GM19193 (cell line): ENCODE data around the gene ALAD.

Experiments
- POLR2A ChIP-seq: IDR thresholded peaks from 4 replicates; pipeline ENCODE4 v1.6.1; 2011; ENCODE audit not compliant: insufficient read depth, insufficient read length; ENCODE audit errors: extremely low read depth

Gene ALAD

DNA sequence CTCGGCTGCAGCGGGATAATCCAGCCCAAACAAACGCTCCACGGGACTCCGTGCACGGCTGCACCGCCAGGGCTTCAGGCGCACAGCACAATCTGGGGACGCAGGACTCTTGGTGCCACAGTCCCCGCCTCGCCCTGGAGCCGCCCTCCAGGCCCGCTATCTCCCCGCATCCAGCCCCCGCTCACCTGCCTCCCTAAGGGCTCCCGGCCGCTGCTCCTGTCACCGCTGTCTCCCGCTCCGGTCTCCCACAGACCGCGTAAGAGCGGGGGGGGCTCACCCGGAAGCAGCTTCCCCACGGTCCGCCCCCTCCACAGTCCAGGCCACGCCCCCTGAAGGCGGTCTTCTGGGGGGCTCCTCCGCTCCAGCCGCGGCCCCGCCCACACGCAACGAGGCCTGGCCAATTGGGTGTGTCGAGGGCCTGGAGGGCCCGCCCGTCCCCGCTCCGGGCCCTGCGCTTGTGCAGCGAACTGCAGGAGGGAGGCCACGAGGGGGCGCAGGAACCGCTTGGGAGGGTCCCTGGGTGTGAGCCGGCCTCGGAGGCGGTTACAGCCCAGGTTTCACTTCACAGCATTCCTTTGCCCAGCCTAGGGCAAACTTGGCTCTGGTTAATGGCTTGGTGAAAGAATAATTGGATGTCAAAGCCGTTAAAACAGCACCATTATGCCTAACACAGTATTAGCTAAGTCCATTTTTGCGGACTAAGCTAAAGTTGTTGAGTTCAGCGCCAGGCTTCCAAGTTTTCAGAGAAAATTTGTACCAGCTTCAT, at the start of gene ALAD:
Gene ALAD (minus strand): TSS at position 258 of the 766 bp plus-strand sequence. CDS start 7,725 bp downstream, outside the sequence.
- peak; percentile 76 for TF ChIP-seq POLR2A

DNA sequence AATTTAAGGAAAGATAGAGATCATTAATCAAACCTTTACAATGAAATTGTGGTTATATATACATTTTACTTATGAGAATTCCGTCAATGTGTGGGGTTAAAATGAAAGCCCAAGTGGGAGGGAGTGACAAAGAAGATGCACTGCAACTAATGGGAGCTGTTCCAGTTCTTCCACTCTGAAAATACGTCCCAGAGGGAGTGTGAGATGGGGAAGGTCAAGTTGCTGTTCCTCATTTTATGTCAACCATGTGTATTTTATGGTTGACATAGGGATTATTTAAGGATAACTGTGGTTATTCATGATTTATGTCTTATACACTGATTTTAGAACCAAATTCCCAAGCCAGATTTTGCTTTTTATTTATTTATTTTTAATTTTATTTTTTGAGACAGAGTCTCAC, 48.3 kb upstream of the ALAD start:
- no peak for TF ChIP-seq POLR2A

- TF ChIP-seq POLR2A, result no peak
Measured at GRCh38 chr9:113446323-113446740, 45.2 kb upstream of the ALAD start.

DNA sequence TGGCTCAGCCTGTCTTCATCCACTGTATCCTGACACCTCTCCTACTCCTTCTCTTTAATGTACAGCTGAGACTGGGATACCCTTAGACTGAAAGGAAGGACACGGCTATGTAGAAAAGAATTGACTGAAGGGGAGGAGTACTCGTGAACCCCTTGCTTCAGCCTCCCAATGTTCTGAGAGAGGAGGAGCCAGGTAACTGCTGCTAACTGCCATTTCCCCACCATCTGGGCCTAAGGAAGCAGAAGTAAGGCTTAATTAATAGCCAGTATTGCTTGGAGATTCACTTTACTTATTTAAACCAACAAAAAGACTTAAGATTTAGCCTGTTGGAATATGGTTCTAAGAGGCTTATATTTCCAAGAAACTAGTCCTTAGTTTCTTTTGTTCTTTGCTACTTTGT, 43.7 kb upstream of the ALAD start:
- TF ChIP-seq POLR2A, result no peak

- TF ChIP-seq POLR2A, result no peak
Measured at GRCh38 chr9:113436728-113437515, 35.8 kb upstream of the ALAD start.

DNA sequence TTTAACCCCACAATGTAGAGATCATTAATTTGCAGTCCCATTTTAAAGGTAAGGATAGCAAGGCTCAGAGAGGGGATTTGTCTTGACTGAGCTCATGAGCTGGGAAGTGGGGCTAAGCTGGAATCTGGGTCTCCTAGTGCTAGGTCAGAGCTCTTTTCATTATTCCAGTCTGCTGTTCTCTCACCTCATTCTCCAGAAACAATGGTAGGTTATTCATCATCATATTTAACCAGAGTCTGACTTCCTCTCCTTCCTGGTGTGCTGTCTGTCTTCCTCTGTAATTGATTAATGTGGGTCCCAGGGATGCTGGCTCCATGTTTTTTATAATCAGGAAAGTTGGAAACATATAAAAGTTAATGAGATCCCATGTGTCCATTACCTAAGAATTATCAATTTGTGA, 30.1 kb upstream of the ALAD start:
- no peak for TF ChIP-seq POLR2A

GRCh38 chr9:113428062-113428615, 27.1 kb upstream of the ALAD start:
- no peak for TF ChIP-seq POLR2A

- TF ChIP-seq POLR2A, result no peak
Measured at GRCh38 chr9:113427629-113428028, 26.5 kb upstream of the ALAD start.

DNA sequence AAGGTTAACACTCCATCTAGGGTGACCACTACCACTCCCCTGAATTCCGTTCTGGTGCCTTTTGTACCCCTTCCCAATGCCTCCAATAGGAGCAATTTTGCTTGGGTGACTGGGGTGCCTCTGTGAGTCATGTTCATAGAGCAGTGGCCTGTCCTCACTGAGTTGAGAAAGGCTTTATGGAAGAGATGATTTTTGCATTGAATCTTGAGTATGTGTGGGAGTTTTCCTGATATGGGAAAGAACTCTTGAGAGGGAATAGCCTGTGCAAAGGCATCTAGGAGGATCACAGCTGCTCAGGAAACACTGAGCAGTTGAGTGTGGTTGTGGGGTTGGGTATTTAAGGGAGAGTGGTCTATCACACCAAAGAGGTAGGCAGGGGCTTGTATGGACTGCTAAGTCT, 25.6 kb upstream of the ALAD start:
- no peak for TF ChIP-seq POLR2A

- TF ChIP-seq POLR2A, result no peak
Measured at GRCh38 chr9:113425072-113425471, 24.0 kb upstream of the ALAD start.

DNA sequence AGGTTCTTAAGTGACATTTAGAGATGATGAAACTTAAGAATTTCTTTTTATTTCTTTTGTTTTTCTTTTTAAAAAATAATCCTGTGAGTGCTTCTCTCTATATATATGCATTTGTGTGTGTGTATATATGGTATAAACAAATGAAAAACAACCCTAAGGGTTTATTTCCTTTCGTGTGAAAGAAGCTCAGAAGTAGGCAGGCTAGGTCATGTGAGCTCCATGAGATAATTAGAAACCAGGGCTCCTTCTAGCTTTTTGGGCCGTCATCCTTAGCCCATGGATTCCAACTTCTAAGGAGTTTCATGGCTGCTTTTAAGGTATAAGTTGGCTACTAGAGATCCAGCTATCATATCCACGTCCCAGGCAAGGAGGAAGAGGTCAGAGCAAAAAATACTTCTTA, 20.6 kb upstream of the ALAD start:
- no peak for TF ChIP-seq POLR2A

- no peak for TF ChIP-seq POLR2A
Measured at GRCh38 chr9:113417370-113417769, 16.3 kb upstream of the ALAD start.

GRCh38 chr9:113416149-113416721, 15.2 kb upstream of the ALAD start:
- peak; percentile 19 for TF ChIP-seq POLR2A

DNA sequence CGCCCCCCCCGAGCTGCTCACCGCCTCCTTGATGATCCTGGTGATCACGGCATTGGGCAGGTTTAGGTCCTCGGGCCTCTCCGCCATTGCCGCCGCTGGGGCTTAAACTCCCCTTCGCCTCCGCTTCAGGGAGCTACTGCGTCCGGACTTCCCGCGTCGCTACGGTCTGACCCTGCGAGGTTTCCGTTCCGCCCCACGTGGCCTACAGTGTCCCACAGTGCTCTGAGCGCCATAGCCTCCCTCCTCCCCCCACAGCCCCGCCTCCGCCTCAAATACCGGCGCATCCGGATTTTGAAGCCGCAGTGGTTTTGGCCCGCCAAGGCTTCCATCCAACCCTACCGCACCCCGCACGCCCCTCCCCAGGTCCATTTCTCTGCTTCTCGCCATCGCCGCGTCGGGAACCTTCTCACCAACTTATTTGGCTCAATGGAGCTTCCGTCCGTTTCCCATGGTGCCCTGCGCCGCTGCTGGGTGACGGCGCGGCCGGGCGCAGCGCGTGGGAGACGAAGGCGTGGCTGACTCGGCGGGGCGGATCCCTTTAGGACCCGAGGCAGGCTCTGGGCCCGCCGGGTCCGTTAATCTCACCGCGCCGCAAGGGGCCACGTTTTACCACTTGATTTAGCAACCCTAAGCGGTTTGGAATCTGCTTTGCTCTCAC, 9.3 kb upstream of the ALAD start, which contains the start of the genes C9orf43 and POLE3:
Gene C9orf43 (plus strand): TSS at position 541 of the 658 bp plus-strand sequence. CDS start 2,747 bp downstream, outside the sequence.
Gene POLE3 (minus strand): TSS at position 469 of the 658 bp plus-strand sequence. CDS start 382 bp downstream, at position 87.
- TF ChIP-seq POLR2A, result peak; percentile 78

DNA sequence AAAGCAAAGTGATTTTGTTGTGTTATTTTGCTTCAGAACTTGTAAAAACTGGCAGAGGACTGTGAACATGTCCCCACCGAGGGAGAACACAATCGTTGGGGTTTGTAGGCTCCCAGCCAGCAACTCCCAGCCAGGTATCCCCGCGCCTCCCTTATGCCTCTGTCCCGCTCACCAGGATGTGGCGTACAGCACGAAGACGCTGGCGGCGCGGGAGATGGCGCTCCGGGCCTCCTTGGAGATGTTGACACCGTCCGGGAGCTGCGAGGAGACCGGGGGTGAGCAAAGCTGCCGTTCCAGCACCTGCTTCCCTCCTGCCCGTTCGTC, 8.8 kb upstream of the ALAD start:
- no peak for TF ChIP-seq POLR2A
